CD14-positive monocyte (primary cell): ENCODE measurements around the gene RAPGEF2. TPM values are rescaled to one million over a fixed set of nuclear protein-coding genes. Genes with fewer than 3 reads are reported as not detected.

Experiments
- DNase-seq, 3 donors: peaks; one replicate each; pipeline ENCODE4 v3.0.0-alpha.2; 2011 to 2022
- H2AFZ ChIP-seq: 2 replicates; pipeline ENCODE4 v1.6.0; 2012; ENCODE audit warnings: mild to moderate bottlenecking, low read depth, low read length, inconsistent platforms; ENCODE audit not compliant: insufficient read depth, poor library complexity, severe bottlenecking
- H3K27ac ChIP-seq, 2 donors: 1 replicate in 1 of 2; 2 replicates in 1 of 2; pipeline ENCODE4 v1.5.1; 2012 to 2013; ENCODE audit warnings: low read length in 2 of 2, control low read depth in 1 of 2, inconsistent platforms in 1 of 2, low read depth in 1 of 2, mild to moderate bottlenecking in 1 of 2
- H3K27me3 ChIP-seq, 2 donors: one replicate each; pipeline versions ENCODE4 v1.6.0 to v1.6.1; 2011 to 2013; ENCODE audit warnings: low read length in 2 of 2; ENCODE audit not compliant: control insufficient read depth in 2 of 2, insufficient read depth in 2 of 2
- H3K36me3 ChIP-seq, 2 donors: replicated peaks in 1 of 2; 1 replicate in 1 of 2; 2 replicates in 1 of 2; pipeline versions ENCODE4 v1.5.1 to v1.6.1; 2012 to 2013; ENCODE audit warnings: low read length in 2 of 2, control low read depth in 1 of 2, inconsistent platforms in 1 of 2, mild to moderate bottlenecking in 1 of 2; ENCODE audit not compliant: insufficient read depth in 2 of 2, control insufficient read depth in 1 of 2
- H3K4me1 ChIP-seq, 2 donors: 1 replicate in 1 of 2; 2 replicates in 1 of 2; pipeline versions ENCODE4 v1.5.1 to v1.6.1; 2012 to 2013; ENCODE audit warnings: low read length in 2 of 2, control low read depth in 1 of 2, inconsistent platforms in 1 of 2, mild to moderate bottlenecking in 1 of 2, moderate library complexity in 1 of 2; ENCODE audit not compliant: insufficient read depth in 2 of 2, control insufficient read depth in 1 of 2
- H3K4me2 ChIP-seq: replicated peaks from 2 replicates; pipeline ENCODE3; 2012; ENCODE audit warnings: low read length, moderate library complexity, mild to moderate bottlenecking; ENCODE audit not compliant: poor library complexity, severe bottlenecking; ENCODE audit errors: extremely low read depth
- H3K4me3 ChIP-seq, 3 experiments: fragments of 200-600 bp in 1 of 3; sonication (generic) in 1 of 3; replicated peaks in 1 of 3; 1 replicate in 2 of 3; 2 replicates in 1 of 3; pipeline ENCODE4 v1.5.1; 2011 to 2013; ENCODE audit warnings: low read length in 3 of 3, mild to moderate bottlenecking in 3 of 3, control low read depth in 2 of 3, low read depth in 2 of 3, inconsistent platforms in 1 of 3, moderate library complexity in 1 of 3
- H3K79me2 ChIP-seq: 2 replicates; pipeline ENCODE4 v1.6.0; 2012; ENCODE audit warnings: mild to moderate bottlenecking, control low read depth, inconsistent platforms, low read length, moderate library complexity; ENCODE audit not compliant: insufficient read depth
- H3K9ac ChIP-seq: 2 replicates; pipeline ENCODE4 v1.6.0; 2017; ENCODE audit warnings: low read length, mild to moderate bottlenecking; ENCODE audit not compliant: insufficient read depth, poor library complexity, severe bottlenecking
- H3K9me3 ChIP-seq, 2 donors: replicated peaks in 1 of 2; 1 replicate in 1 of 2; 2 replicates in 1 of 2; pipeline versions ENCODE4 v1.5.1 to v1.6.1; 2012 to 2013; ENCODE audit warnings: low read length in 2 of 2, control low read depth in 1 of 2; ENCODE audit not compliant: control insufficient read depth in 1 of 2, insufficient read depth in 1 of 2
- H4K20me1 ChIP-seq: 2 replicates; pipeline ENCODE4 v1.6.0; 2012; ENCODE audit warnings: mild to moderate bottlenecking, low read length, control low read depth, moderate library complexity; ENCODE audit not compliant: insufficient read depth
- H3K27ac Mint-ChIP-seq, 7 donors: one replicate each; pipeline ENCODE4 v1.8.0; 2020; ENCODE audit warnings: mild to moderate bottlenecking in 7 of 7, mixed read lengths in 7 of 7, moderate library complexity in 6 of 7, inconsistent platforms in 2 of 7
- H3K27me3 Mint-ChIP-seq, 3 donors: one replicate each; pipeline ENCODE4 v1.8.0; 2021 to 2022; ENCODE audit warnings: low read depth in 3 of 3, mild to moderate bottlenecking in 3 of 3, mixed read lengths in 3 of 3, moderate library complexity in 3 of 3, inconsistent platforms in 1 of 3
- H3K36me3 Mint-ChIP-seq, 2 donors: one replicate each; pipeline ENCODE4 v1.8.0; 2020; ENCODE audit warnings: mixed read lengths in 2 of 2, inconsistent platforms in 1 of 2, mild to moderate bottlenecking in 1 of 2
- H3K4me1 Mint-ChIP-seq: one replicate; pipeline ENCODE4 v1.8.0; 2020; ENCODE audit warnings: mild to moderate bottlenecking, mixed read lengths
- H3K4me3 Mint-ChIP-seq, 2 donors: one replicate each; pipeline ENCODE4 v1.8.0; 2020; ENCODE audit warnings: mild to moderate bottlenecking in 2 of 2, mixed read lengths in 2 of 2, moderate library complexity in 1 of 2
- H3K9me3 Mint-ChIP-seq, 7 donors: one replicate each; pipeline ENCODE4 v1.8.0; 2020 to 2022; ENCODE audit warnings: mixed read lengths in 7 of 7, mild to moderate bottlenecking in 6 of 7, moderate library complexity in 6 of 7, inconsistent platforms in 2 of 7
- WGBS: methylation state at CpG from one replicate; pipeline ENCODE4 v1.1.5; 2013; ENCODE audit warnings: missing lambda C conversion rate; ENCODE audit not compliant: insufficient coverage; 5-methylcytosine and 5-hydroxymethylcytosine counted together
- intact Hi-C, 2 donors: fragments of 100-400 bp; cut with micrococcal nuclease; formaldehyde crosslinking; loops; one replicate each; pipeline versions ENCODE4 v1.15.0 to v1.15.1; 2023
- polyA plus RNA-seq, 3 donors: library from polyadenylated mRNA; depleted of rRNA in 1 of 3; unstranded in 2 of 3; stranded (reverse) in 1 of 3; fragments of 300-500 nt in 2 of 3; fragments of >200 nt in 1 of 3; fragmentation: Illumina TruSeq in 2 of 3; gene quantifications; 1 replicate in 2 of 3; 2 replicates in 1 of 3; pipeline ENCODE4 v1.2.3, GENCODE V29; 2012 to 2021
- TF ChIP-seq, protein P1 (sequence below): fragments of 200-600 bp; IDR thresholded peaks from one replicate; pipeline ENCODE4 v1.8.0; 2022; ENCODE audit warnings: antibody characterized with exemption, mild to moderate bottlenecking

Gene RAPGEF2
- polyA plus RNA-seq, 3 donors, result 1.5 to 29.8 (median 2.0) TPM

DNA sequence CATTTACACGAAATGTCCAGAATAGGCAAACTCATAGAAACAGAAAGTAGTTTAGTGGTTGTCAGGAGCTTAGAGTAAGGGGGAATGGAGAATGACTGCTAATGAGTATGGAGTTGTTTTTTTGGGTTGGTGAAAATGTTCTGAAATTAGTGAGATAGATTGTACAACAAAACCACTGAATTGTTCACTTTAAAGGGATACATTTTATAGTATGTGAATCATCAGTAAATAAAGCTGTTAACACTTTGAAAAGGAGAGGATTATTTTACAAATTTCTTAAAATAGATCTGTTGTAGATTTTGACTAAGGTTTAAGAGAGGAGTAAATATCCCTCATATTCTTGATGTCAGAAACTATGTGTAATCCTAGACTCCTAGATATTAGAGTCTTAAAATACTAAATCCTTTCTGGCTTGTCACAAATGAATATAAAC is 82.7 kb downstream of the RAPGEF2 start:
- H3K27me3 ChIP-seq, result no peaks in the 10 kb centered on the region
- Mint-ChIP-seq H3K27me3 (no peaks in the 10 kb centered on the region), H3K36me3 (peaks cover 2 to 3% of the 10 kb centered on the region in 2 donors), H3K4me1 (peaks cover 8% of the 10 kb centered on the region), H3K27ac (peak overlapping the region in 1 of 7 donors; percentile 4), H3K4me3 (no peak overlapping the region), H3K9me3 (peaks cover 0 to 9% (median 0%) of the 10 kb centered on the region in 7 donors)
- no peak overlapping the region for H3K27ac ChIP-seq
- no peak for DNase-seq
- H2AFZ ChIP-seq, result no peak overlapping the region
- peaks cover 21% of the 10 kb centered on the region for H3K79me2 ChIP-seq
- peaks cover 5% of the 10 kb centered on the region for H4K20me1 ChIP-seq
- TF ChIP-seq, protein P1, sequence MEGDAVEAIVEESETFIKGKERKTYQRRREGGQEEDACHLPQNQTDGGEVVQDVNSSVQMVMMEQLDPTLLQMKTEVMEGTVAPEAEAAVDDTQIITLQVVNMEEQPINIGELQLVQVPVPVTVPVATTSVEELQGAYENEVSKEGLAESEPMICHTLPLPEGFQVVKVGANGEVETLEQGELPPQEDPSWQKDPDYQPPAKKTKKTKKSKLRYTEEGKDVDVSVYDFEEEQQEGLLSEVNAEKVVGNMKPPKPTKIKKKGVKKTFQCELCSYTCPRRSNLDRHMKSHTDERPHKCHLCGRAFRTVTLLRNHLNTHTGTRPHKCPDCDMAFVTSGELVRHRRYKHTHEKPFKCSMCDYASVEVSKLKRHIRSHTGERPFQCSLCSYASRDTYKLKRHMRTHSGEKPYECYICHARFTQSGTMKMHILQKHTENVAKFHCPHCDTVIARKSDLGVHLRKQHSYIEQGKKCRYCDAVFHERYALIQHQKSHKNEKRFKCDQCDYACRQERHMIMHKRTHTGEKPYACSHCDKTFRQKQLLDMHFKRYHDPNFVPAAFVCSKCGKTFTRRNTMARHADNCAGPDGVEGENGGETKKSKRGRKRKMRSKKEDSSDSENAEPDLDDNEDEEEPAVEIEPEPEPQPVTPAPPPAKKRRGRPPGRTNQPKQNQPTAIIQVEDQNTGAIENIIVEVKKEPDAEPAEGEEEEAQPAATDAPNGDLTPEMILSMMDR, result no peak
- intact Hi-C loops, result no loop called here
- WGBS, result no CpG with 5 or more reads among the region's 1 CpG
- H3K4me3 ChIP-seq, result no peak overlapping the region
- H3K4me1 ChIP-seq, result no peaks in the 10 kb centered on the region
- H3K9me3 ChIP-seq, result no peaks in the 10 kb centered on the region
- H3K4me2 ChIP-seq, result no peak overlapping the region
- H3K36me3 ChIP-seq, result no peaks in the 10 kb centered on the region
- no peak overlapping the region for H3K9ac ChIP-seq

DNA sequence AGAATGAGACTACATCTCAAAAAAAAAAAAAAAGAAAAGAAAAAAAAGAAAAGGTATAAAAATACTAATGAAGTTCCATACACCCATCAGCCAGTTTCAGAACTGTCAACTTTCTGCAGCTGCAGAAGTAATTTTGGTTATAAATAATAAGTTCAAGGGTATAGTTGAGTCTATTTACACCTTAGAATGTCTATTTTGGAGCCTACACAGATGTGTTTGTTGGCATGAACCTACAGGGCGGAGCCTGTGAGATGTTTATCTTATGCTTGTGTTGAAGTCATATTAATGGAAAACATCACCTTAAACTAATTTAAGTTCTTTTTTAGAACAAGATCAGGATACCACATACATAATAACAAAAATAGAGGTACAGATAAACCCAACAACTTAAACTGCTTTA is 85.8 kb downstream of the RAPGEF2 start:
- peaks cover 5% of the 10 kb centered on the region for H4K20me1 ChIP-seq
- H3K79me2 ChIP-seq, result peaks cover 5% of the 10 kb centered on the region
- no peak overlapping the region for H3K4me3 ChIP-seq
- intact Hi-C loops, result no loop called here
- H3K4me1 ChIP-seq, result no peaks in the 10 kb centered on the region
- no peaks in the 10 kb centered on the region for H3K36me3 ChIP-seq
- no peak overlapping the region for H2AFZ ChIP-seq
- no peak for DNase-seq
- H3K4me1 Mint-ChIP-seq, result peaks cover 8% of the 10 kb centered on the region
- H3K4me2 ChIP-seq, result no peak overlapping the region
- peaks cover 0 to 8% (median 0%) of the 10 kb centered on the region in 7 donors for H3K9me3 Mint-ChIP-seq
- no peaks in the 10 kb centered on the region for H3K9me3 ChIP-seq
- H3K27ac Mint-ChIP-seq, result no peak overlapping the region
- no peaks in the 10 kb centered on the region for H3K27me3 ChIP-seq
- no CpG with 5 or more reads among the region's 1 CpG for WGBS
- H3K9ac ChIP-seq, result no peak overlapping the region
- TF ChIP-seq, protein P1, result no peak
- no peak overlapping the region for H3K4me3 Mint-ChIP-seq
- no peaks in the 10 kb centered on the region for H3K27me3 Mint-ChIP-seq
- H3K36me3 Mint-ChIP-seq, result peaks cover 2 to 3% of the 10 kb centered on the region in 2 donors
- H3K27ac ChIP-seq, result no peak overlapping the region
